Ascending aorta (tissue), 1 donor: ENCODE data around the gene PM20D2. TPM values are rescaled to one million over a fixed set of nuclear protein-coding genes. Genes with fewer than 3 reads are reported as not detected.

ENCODE experiments used
- total RNA-seq: library from RNA; depleted of rRNA; stranded (reverse); fragments of >200 nt; gene quantifications from one replicate; pipeline ENCODE4 v1.1.0, GENCODE V29; 2016

The PM20D2 gene
- total RNA-seq, 1 donor from 2014 or later: 8.8 TPM

Other genes starting within 250 kb of the PM20D2 start
- 13.4 TPM for gene RNGTT, start 182.4 kb upstream of the PM20D2 start, total RNA-seq
- gene PNRC1, start 65.3 kb upstream of the PM20D2 start, total RNA-seq: 196 TPM
- gene SRSF12, start 28.0 kb upstream of the PM20D2 start, total RNA-seq: 0.53 TPM
- not detected for gene GABRR1, start 71.3 kb downstream of the PM20D2 start, total RNA-seq
- 0.32 TPM for gene GABRR2, start 169.2 kb downstream of the PM20D2 start, total RNA-seq
- 29.5 TPM for gene UBE2J1, start 206.7 kb downstream of the PM20D2 start, total RNA-seq